DOHH2 (cell line): ENCODE data around the gene TSHZ2.
"Not testable (repeated sequence)": the region's sequence is repeated elsewhere in the genome, so short reads cannot be mapped to it uniquely, and the experiment has no call there.

Source experiments
- H3F3A ChIP-seq: fragments of 200-600 bp; sonication (generic), shearing (Covaris generic); 2 replicates; pipeline ENCODE4 v1.6.0; 2016; ENCODE audit warnings: antibody characterized with exemption, mild to moderate bottlenecking; ENCODE audit not compliant: control insufficient read depth, insufficient read depth
- H3K27ac ChIP-seq: fragments of 200-600 bp; sonication (generic); 2 replicates; pipeline ENCODE4 v1.5.1; 2014; ENCODE audit warnings: low read depth, mild to moderate bottlenecking, low read length, moderate library complexity
- H3K27me3 ChIP-seq: fragments of 200-600 bp; sonication (generic); 2 replicates; pipeline ENCODE4 v1.6.1; 2014; ENCODE audit warnings: mild to moderate bottlenecking, low read length, mixed read lengths; ENCODE audit not compliant: control insufficient read depth
- H3K36me3 ChIP-seq: fragments of 200-600 bp; sonication (generic); 2 replicates; pipeline ENCODE4 v1.6.1; 2014; ENCODE audit warnings: mild to moderate bottlenecking, low read length, moderate library complexity, mixed read lengths; ENCODE audit not compliant: control insufficient read depth
- H3K4me1 ChIP-seq: fragments of 200-600 bp; sonication (generic); 2 replicates; pipeline ENCODE4 v1.6.1; 2014; ENCODE audit warnings: mild to moderate bottlenecking, low read length, mixed read lengths; ENCODE audit not compliant: control insufficient read depth
- H3K4me2 ChIP-seq: fragments of 200-600 bp; sonication (generic); 2 replicates; pipeline ENCODE4 v1.6.0; 2014; ENCODE audit warnings: mild to moderate bottlenecking, low read length, moderate library complexity
- H3K4me3 ChIP-seq: fragments of 200-600 bp; sonication (generic); 2 replicates; pipeline ENCODE4 v1.5.1; 2014; ENCODE audit warnings: mild to moderate bottlenecking, low read length, mixed read lengths
- H3K79me2 ChIP-seq: fragments of 200-600 bp; sonication (generic); 2 replicates; pipeline ENCODE4 v1.6.1; 2014; ENCODE audit warnings: mild to moderate bottlenecking, low read length, mixed read lengths; ENCODE audit not compliant: control insufficient read depth
- H3K9me2 ChIP-seq: fragments of 200-600 bp; sonication (generic); replicated peaks from 2 replicates; pipeline ENCODE4 v1.6.1; 2014; ENCODE audit warnings: mild to moderate bottlenecking, low read length, mixed read lengths; ENCODE audit not compliant: control insufficient read depth
- H3K9me3 ChIP-seq: fragments of 200-600 bp; sonication (generic); 2 replicates; pipeline ENCODE4 v1.6.1; 2014; ENCODE audit warnings: antibody characterized with exemption, low read length, mixed read lengths; ENCODE audit not compliant: control insufficient read depth, insufficient read depth
- H4K20me1 ChIP-seq: fragments of 200-600 bp; sonication (generic); 2 replicates; pipeline ENCODE4 v1.6.0; 2014; ENCODE audit warnings: low read depth, mild to moderate bottlenecking, antibody characterized with exemption, low read length, moderate library complexity; ENCODE audit not compliant: control insufficient read depth, insufficient read depth
- CTCF ChIP-seq: fragments of 200-600 bp; sonication (generic); IDR thresholded peaks from one replicate; pipeline ENCODE4 v1.5.1; 2014; ENCODE audit warnings: antibody characterized with exemption, mild to moderate bottlenecking, low read depth, low read length; ENCODE audit not compliant: poor library complexity, severe bottlenecking
- EZH2phosphoT487 ChIP-seq: fragments of 200-600 bp; sonication (generic); IDR thresholded peaks from 2 replicates; pipeline ENCODE4 v1.6.1; 2017; ENCODE audit warnings: borderline replicate concordance, mild to moderate bottlenecking, antibody characterized with exemption, low read length, moderate library complexity, mixed read lengths

TSHZ2 gene

GRCh38 chr20:53498341-53498740 is 526.2 kb downstream of the TSHZ2 start:
- Histone ChIP-seq H3K4me1 (no peaks in the 10 kb centered on the region), H4K20me1 (no peaks in the 10 kb centered on the region), H3K9me3 (no peaks in the 10 kb centered on the region), H3K27ac (no peak overlapping the region), H3F3A (no peaks in the 10 kb centered on the region), H3K4me3 (no peak overlapping the region), H3K4me2 (no peak overlapping the region), H3K27me3 (no peaks in the 10 kb centered on the region), H3K9me2 (no peaks in the 10 kb centered on the region), H3K36me3 (no peaks in the 10 kb centered on the region), H3K79me2 (no peaks in the 10 kb centered on the region)
- no peak for TF ChIP-seq CTCF
- no peak for TF ChIP-seq EZH2phosphoT487

GRCh38 chr20:53500651-53501050 is 528.5 kb downstream of the TSHZ2 start:
- H3K9me2 ChIP-seq, result no peaks in the 10 kb centered on the region
- H3F3A ChIP-seq, result no peaks in the 10 kb centered on the region
- H3K36me3 ChIP-seq, result no peaks in the 10 kb centered on the region
- H3K79me2 ChIP-seq, result no peaks in the 10 kb centered on the region
- no peak overlapping the region for H3K4me3 ChIP-seq
- H3K9me3 ChIP-seq, result no peaks in the 10 kb centered on the region
- H4K20me1 ChIP-seq, result no peaks in the 10 kb centered on the region
- no peak overlapping the region for H3K27ac ChIP-seq
- no peak overlapping the region for H3K4me2 ChIP-seq
- TF ChIP-seq EZH2phosphoT487, result no peak
- TF ChIP-seq CTCF, result no peak
- no peaks in the 10 kb centered on the region for H3K4me1 ChIP-seq
- no peaks in the 10 kb centered on the region for H3K27me3 ChIP-seq

- no peaks in the 10 kb centered on the region for H3K9me3 ChIP-seq
- no peak overlapping the region for H3K4me3 ChIP-seq
- H3F3A ChIP-seq, result no peaks in the 10 kb centered on the region
- no peaks in the 10 kb centered on the region for H3K79me2 ChIP-seq
- no peak overlapping the region for H3K27ac ChIP-seq
- H3K27me3 ChIP-seq, result no peaks in the 10 kb centered on the region
- TF ChIP-seq CTCF, result no peak
- TF ChIP-seq EZH2phosphoT487, result no peak
- no peaks in the 10 kb centered on the region for H3K36me3 ChIP-seq
- no peaks in the 10 kb centered on the region for H4K20me1 ChIP-seq
- H3K4me1 ChIP-seq, result no peaks in the 10 kb centered on the region
- H3K4me2 ChIP-seq, result no peak overlapping the region
- no peaks in the 10 kb centered on the region for H3K9me2 ChIP-seq
Observed at GRCh38 chr20:53502820-53503219, 530.7 kb downstream of the TSHZ2 start.

GRCh38 chr20:53503517-53503919 is 531.4 kb downstream of the TSHZ2 start:
- TF ChIP-seq EZH2phosphoT487 (no peak), CTCF (no peak)
- Histone ChIP-seq H3K4me3 (no peak overlapping the region), H3K79me2 (no peaks in the 10 kb centered on the region), H3K4me1 (no peaks in the 10 kb centered on the region), H3F3A (no peaks in the 10 kb centered on the region), H3K27ac (no peak overlapping the region), H3K36me3 (no peaks in the 10 kb centered on the region), H3K4me2 (no peak overlapping the region), H4K20me1 (no peaks in the 10 kb centered on the region), H3K27me3 (no peaks in the 10 kb centered on the region), H3K9me3 (no peaks in the 10 kb centered on the region), H3K9me2 (no peaks in the 10 kb centered on the region)

GRCh38 chr20:53504106-53504505 is 531.9 kb downstream of the TSHZ2 start:
- H3K79me2 ChIP-seq, H3K36me3 ChIP-seq, H4K20me1 ChIP-seq, H3K4me2 ChIP-seq, H3K4me3 ChIP-seq, H3F3A ChIP-seq, H3K9me3 ChIP-seq, H3K27me3 ChIP-seq, H3K9me2 ChIP-seq, H3K4me1 ChIP-seq, H3K27ac ChIP-seq: not testable (repeated sequence)
